ENCODE results near the gene MCCD1.

GRCh38 chr6:31556307-31556706 is 27.5 kb downstream of the MCCD1 start:
- no peak for TF ChIP-seq POLR2AphosphoS5 (IDR thresholded peaks at IDR 0.05; ENCODE audit: borderline replicate concordance, low read depth, low read length)
- TF ChIP-seq EZH2 (IDR thresholded peaks at IDR 0.05) = no peak
- no peak for TF ChIP-seq FOXP2 (optimal IDR thresholded peaks at IDR 0.05; ENCODE audit: control extremely low read depth, extremely low read length, insufficient read depth)
